Naive B cell (primary cell): Measurements from ENCODE around the gene EPHB3. TPM values are rescaled to one million over a fixed set of nuclear protein-coding genes. Genes with fewer than 3 reads are reported as not detected.
A peak's percentile ranks its signal among the peaks of the same experiment; 100 is the strongest.

Source experiments
- ATAC-seq, 2 donors: fragments of 150-1000 bp; cut with Tn5 transposase; 2 replicates each; pipeline ENCODE4 v1.10.0; 2021; ENCODE audit warnings: low read depth in 2 of 2, mild to moderate bottlenecking in 2 of 2, moderate library complexity in 2 of 2
- DNase-seq: peaks from one replicate; pipeline ENCODE4 v3.0.0; 2022
- H3K27ac Mint-ChIP-seq, 6 donors: one replicate each; pipeline ENCODE4 v1.8.0; 2020 to 2022; ENCODE audit warnings: mild to moderate bottlenecking in 6 of 6, mixed read lengths in 6 of 6, moderate library complexity in 5 of 6, inconsistent platforms in 2 of 6
- H3K27me3 Mint-ChIP-seq, 3 donors: one replicate each; pipeline ENCODE4 v1.8.0; 2021 to 2022; ENCODE audit warnings: mixed read lengths in 3 of 3, mild to moderate bottlenecking in 1 of 3
- H3K36me3 Mint-ChIP-seq, 2 donors: one replicate each; pipeline ENCODE4 v1.8.0; 2020 to 2022; ENCODE audit warnings: mixed read lengths in 2 of 2, inconsistent platforms in 1 of 2, mild to moderate bottlenecking in 1 of 2
- H3K4me1 Mint-ChIP-seq, 3 donors: one replicate each; pipeline ENCODE4 v1.8.0; 2020 to 2022; ENCODE audit warnings: mixed read lengths in 3 of 3, inconsistent platforms in 1 of 3, mild to moderate bottlenecking in 1 of 3, moderate library complexity in 1 of 3
- H3K4me3 Mint-ChIP-seq, 8 donors: one replicate each; pipeline ENCODE4 v1.8.0; 2020 to 2022; ENCODE audit warnings: mild to moderate bottlenecking in 8 of 8, mixed read lengths in 8 of 8, moderate library complexity in 8 of 8, inconsistent platforms in 2 of 8
- H3K9me3 Mint-ChIP-seq, 7 donors: one replicate each; pipeline ENCODE4 v1.8.0; 2020 to 2022; ENCODE audit warnings: mixed read lengths in 7 of 7, mild to moderate bottlenecking in 5 of 7, inconsistent platforms in 2 of 7, moderate library complexity in 1 of 7
- polyA plus RNA-seq, 6 donors: library from polyadenylated mRNA; unstranded; fragments of 300-500 nt; fragmentation: Illumina TruSeq; gene quantifications; one replicate each; pipeline ENCODE4 v1.2.3, GENCODE V29; 2021; ENCODE audit warnings: low read depth in 6 of 6

The EPHB3 gene
- polyA plus RNA-seq, 6 donors from 2014 or later, result not detected

- Mint-ChIP-seq H3K9me3 (no peaks in the 10 kb centered on the region), H3K36me3 (no peaks in the 10 kb centered on the region), H3K4me1 (no peaks in the 10 kb centered on the region), H3K4me3 (peak overlapping the region in 1 of 8 donors; percentile 18), H3K27me3 (peaks cover 0 to 12% (median 5%) of the 10 kb centered on the region in 3 donors), H3K27ac (peak overlapping the region in 2 of 6 donors; percentile 37 to 67)
- DNase-seq (no peak), ATAC-seq (no peak)
These were observed 32.9 kb downstream of the EPHB3 start for GRCh38 chr3:184594371-184595001.

GRCh38 chr3:184595726-184596125, 34.1 kb downstream of the EPHB3 start:
- Mint-ChIP-seq H3K27me3 (peaks cover 10 to 22% (median 17%) of the 10 kb centered on the region in 3 donors), H3K4me3 (no peak overlapping the region), H3K27ac (peak overlapping the region in 1 of 6 donors; percentile 44), H3K36me3 (no peaks in the 10 kb centered on the region), H3K4me1 (peaks cover 0 to 3% (median under 1%) of the 10 kb centered on the region in 3 donors), H3K9me3 (no peaks in the 10 kb centered on the region)
- no peak for ATAC-seq
- no peak for DNase-seq

- no peaks in the 10 kb centered on the region for H3K36me3 Mint-ChIP-seq
- H3K4me3 Mint-ChIP-seq, result no peak overlapping the region
- peaks cover 0 to 8% (median 4%) of the 10 kb centered on the region in 3 donors for H3K4me1 Mint-ChIP-seq
- DNase-seq, result no peak
- peaks cover 15 to 27% (median 22%) of the 10 kb centered on the region in 3 donors for H3K27me3 Mint-ChIP-seq
- H3K27ac Mint-ChIP-seq, result no peak overlapping the region
- no peaks in the 10 kb centered on the region for H3K9me3 Mint-ChIP-seq
- no peak for ATAC-seq
These were observed 34.6 kb downstream of the EPHB3 start for GRCh38 chr3:184596233-184596632.

GRCh38 chr3:184596886-184597575, 35.4 kb downstream of the EPHB3 start:
- H3K4me1 Mint-ChIP-seq, result peaks cover 2 to 10% (median 4%) of the 10 kb centered on the region in 3 donors
- no peaks in the 10 kb centered on the region for H3K9me3 Mint-ChIP-seq
- no peak overlapping the region for H3K4me3 Mint-ChIP-seq
- H3K27me3 Mint-ChIP-seq, result peaks cover 17 to 29% (median 24%) of the 10 kb centered on the region in 3 donors
- H3K27ac Mint-ChIP-seq, result no peak overlapping the region
- peaks cover 0 to under 1% of the 10 kb centered on the region in 2 donors for H3K36me3 Mint-ChIP-seq
- no peak for DNase-seq
- ATAC-seq, result no peak

- Mint-ChIP-seq H3K27me3 (peaks cover 24 to 34% (median 31%) of the 10 kb centered on the region in 3 donors), H3K27ac (no peak overlapping the region)
These were observed 36.4 kb downstream of the EPHB3 start for GRCh38 chr3:184597829-184598573.

GRCh38 chr3:184598574-184598927, 37.0 kb downstream of the EPHB3 start:
- no peak overlapping the region for H3K4me3 Mint-ChIP-seq
- DNase-seq (no peak), ATAC-seq (no peak)
- H3K9me3 Mint-ChIP-seq, result peaks cover 0 to 2% (median 0%) of the 10 kb centered on the region in 7 donors
- peaks cover 17 to 25% (median 19%) of the 10 kb centered on the region in 3 donors for H3K4me1 Mint-ChIP-seq
- no peak overlapping the region for H3K27ac Mint-ChIP-seq
- H3K36me3 Mint-ChIP-seq, result peaks cover 0 to 10% of the 10 kb centered on the region in 2 donors
- peaks cover 30 to 40% (median 36%) of the 10 kb centered on the region in 3 donors for H3K27me3 Mint-ChIP-seq

More at GRCh38 chr3:184597829-184598573, 36.4 kb downstream of the EPHB3 start:
- H3K36me3 Mint-ChIP-seq, result peaks cover 0 to 10% of the 10 kb centered on the region in 2 donors
- DNase-seq, result no peak
- ATAC-seq, result no peak
- H3K4me1 Mint-ChIP-seq, result peaks cover 11 to 20% (median 13%) of the 10 kb centered on the region in 3 donors
- H3K4me3 Mint-ChIP-seq, result no peak overlapping the region
- peaks cover 0 to under 1% (median 0%) of the 10 kb centered on the region in 7 donors for H3K9me3 Mint-ChIP-seq

GRCh38 chr3:184599143-184599542, 37.6 kb downstream of the EPHB3 start:
- Mint-ChIP-seq H3K27me3 (peaks cover 33 to 45% (median 41%) of the 10 kb centered on the region in 3 donors), H3K27ac (no peak overlapping the region), H3K9me3 (peaks cover 0 to 2% (median 0%) of the 10 kb centered on the region in 7 donors)

GRCh38 chr3:184600685-184601377, 39.2 kb downstream of the EPHB3 start:
- H3K27me3 Mint-ChIP-seq, result peaks cover 44 to 61% (median 55%) of the 10 kb centered on the region in 3 donors
- peak overlapping the region in 1 of 6 donors; percentile 15 for H3K27ac Mint-ChIP-seq
- peaks cover 0 to 2% (median 0%) of the 10 kb centered on the region in 7 donors for H3K9me3 Mint-ChIP-seq
- DNase-seq (no peak), ATAC-seq (peak in 1 of 2 donors; percentile 9)
- H3K36me3 Mint-ChIP-seq, result peaks cover 0 to 20% of the 10 kb centered on the region in 2 donors
- H3K4me1 Mint-ChIP-seq, result peaks cover 26 to 37% (median 28%) of the 10 kb centered on the region in 3 donors
- peak overlapping the region in 5 of 8 donors; percentile 16 to 53 (median 33) for H3K4me3 Mint-ChIP-seq

More at GRCh38 chr3:184599143-184599542, 37.6 kb downstream of the EPHB3 start:
- H3K36me3 Mint-ChIP-seq, result peaks cover 0 to 10% of the 10 kb centered on the region in 2 donors
- H3K4me3 Mint-ChIP-seq, result peak overlapping the region in 1 of 8 donors; percentile 42
- DNase-seq (no peak), ATAC-seq (no peak)
- H3K4me1 Mint-ChIP-seq, result peaks cover 20 to 29% (median 23%) of the 10 kb centered on the region in 3 donors

GRCh38 chr3:184601576-184602371, 40.2 kb downstream of the EPHB3 start:
- no peak overlapping the region for H3K27ac Mint-ChIP-seq
- H3K4me3 Mint-ChIP-seq, result peak overlapping the region in 7 of 8 donors; percentile 45 to 70 (median 52)
- no peak for DNase-seq
- H3K36me3 Mint-ChIP-seq, result peaks cover 0 to 20% of the 10 kb centered on the region in 2 donors
- H3K27me3 Mint-ChIP-seq, result peaks cover 50 to 71% (median 64%) of the 10 kb centered on the region in 3 donors
- H3K4me1 Mint-ChIP-seq, result peaks cover 26 to 37% (median 28%) of the 10 kb centered on the region in 3 donors
- ATAC-seq, result peak; percentile 23 to 42
- H3K9me3 Mint-ChIP-seq, result peaks cover 0 to 2% (median 0%) of the 10 kb centered on the region in 7 donors

GRCh38 chr3:184602372-184603150, 41.0 kb downstream of the EPHB3 start:
- no peak for ATAC-seq
- H3K9me3 Mint-ChIP-seq, result peaks cover 0 to 2% (median 0%) of the 10 kb centered on the region in 7 donors
- H3K4me3 Mint-ChIP-seq, result peak overlapping the region in 7 of 8 donors; percentile 43 to 77 (median 52)
- peaks cover 26 to 37% (median 28%) of the 10 kb centered on the region in 3 donors for H3K4me1 Mint-ChIP-seq
- no peak for DNase-seq
- peaks cover 0 to 20% of the 10 kb centered on the region in 2 donors for H3K36me3 Mint-ChIP-seq
- H3K27ac Mint-ChIP-seq, result peak overlapping the region in 2 of 6 donors; percentile 31 to 66
- H3K27me3 Mint-ChIP-seq, result peaks cover 53 to 75% (median 69%) of the 10 kb centered on the region in 3 donors
